Measurements from ENCODE around the gene DOCK9.

- TF ChIP-seq CREB1 (IDR thresholded peaks at IDR 0.05; ENCODE audit: low read depth) (no peak), EP300 (IDR thresholded peaks at IDR 0.05; ENCODE audit: borderline replicate concordance) (no peak), RAD21 (IDR thresholded peaks at IDR 0.05; ENCODE audit: low read depth) (no peak), ZBTB7A (IDR thresholded peaks at IDR 0.05; ENCODE audit: low read depth) (no peak)
Observed at GRCh38 chr13:98972059-98972458, 5.8 kb downstream of the DOCK9 start.
